ENCODE measurements around the gene CRADD. TPM values are rescaled to one million over a fixed set of nuclear protein-coding genes. Genes with fewer than 3 reads are reported as not detected.

CRADD gene
- total RNA-seq, 3 donors from 2014 or later, result 24.0 to 49.8 (median 44.2) TPM

DNA sequence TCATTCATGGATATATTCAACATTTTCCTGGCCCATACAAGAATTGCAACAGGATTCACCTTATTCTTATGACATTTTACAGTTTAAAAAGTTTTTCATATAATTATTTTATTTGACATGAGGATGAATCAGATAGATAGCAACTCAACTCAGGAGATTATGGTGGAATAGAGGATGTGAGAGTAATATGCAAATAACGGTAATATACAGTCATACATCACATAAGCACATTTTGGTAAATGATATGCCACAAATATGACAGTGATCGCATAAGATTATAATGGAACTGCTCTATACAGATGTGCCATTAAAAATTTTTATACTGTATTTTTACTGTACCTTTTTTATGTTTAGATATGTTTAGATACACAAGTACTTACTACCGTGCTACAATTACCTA lies 24.1 kb upstream of the CRADD start:
- Histone ChIP-seq H3K36me3 (no peaks in the 10 kb centered on the region), H3K27ac (no peak overlapping the region), H3K4me1 (no peaks in the 10 kb centered on the region), H3K4me3 (no peak overlapping the region), H3K9me3 (no peaks in the 10 kb centered on the region), H3K27me3 (no peaks in the 10 kb centered on the region)
- TF ChIP-seq CTCF (IDR thresholded peaks at IDR 0.05) (no peak), POLR2AphosphoS5 (IDR thresholded peaks at IDR 0.05) (no peak), POLR2A (IDR thresholded peaks at IDR 0.05) (no peak)
- no peak for DNase-seq (ENCODE audit: low spot score in 2 of 2)
- intact Hi-C loops (cut with DNase I; ENCODE audit: low total_unique reads), result no loop called here

DNA sequence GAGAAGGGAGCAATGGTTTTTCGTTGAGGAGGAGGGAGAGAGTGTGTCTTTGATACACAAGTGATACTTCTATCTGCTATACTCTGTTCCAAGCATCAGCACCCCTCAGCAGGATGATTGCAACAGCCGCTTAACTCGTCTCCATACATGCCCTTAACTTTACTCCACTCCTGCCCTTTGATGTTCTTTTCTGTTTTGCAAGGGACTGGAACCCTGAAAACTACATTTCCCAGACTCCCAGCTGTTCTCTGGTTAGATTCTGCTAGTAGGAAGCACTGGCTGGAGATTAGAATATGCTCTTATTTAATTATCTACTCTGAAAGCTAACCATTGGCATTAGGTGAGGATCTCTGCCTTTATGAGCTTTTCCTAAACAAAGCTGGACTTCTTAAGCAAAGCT lies 23.5 kb upstream of the CRADD start:
- Histone ChIP-seq H3K4me3 (no peak overlapping the region), H3K27me3 (no peaks in the 10 kb centered on the region), H3K9me3 (no peaks in the 10 kb centered on the region), H3K4me1 (no peaks in the 10 kb centered on the region), H3K27ac (no peak overlapping the region), H3K36me3 (no peaks in the 10 kb centered on the region)
- no peak for DNase-seq (ENCODE audit: low spot score in 2 of 2)
- TF ChIP-seq POLR2A (IDR thresholded peaks at IDR 0.05) (no peak), POLR2AphosphoS5 (IDR thresholded peaks at IDR 0.05) (no peak), CTCF (IDR thresholded peaks at IDR 0.05) (no peak)
- intact Hi-C loops (cut with DNase I; ENCODE audit: low total_unique reads), result no loop called here

DNA sequence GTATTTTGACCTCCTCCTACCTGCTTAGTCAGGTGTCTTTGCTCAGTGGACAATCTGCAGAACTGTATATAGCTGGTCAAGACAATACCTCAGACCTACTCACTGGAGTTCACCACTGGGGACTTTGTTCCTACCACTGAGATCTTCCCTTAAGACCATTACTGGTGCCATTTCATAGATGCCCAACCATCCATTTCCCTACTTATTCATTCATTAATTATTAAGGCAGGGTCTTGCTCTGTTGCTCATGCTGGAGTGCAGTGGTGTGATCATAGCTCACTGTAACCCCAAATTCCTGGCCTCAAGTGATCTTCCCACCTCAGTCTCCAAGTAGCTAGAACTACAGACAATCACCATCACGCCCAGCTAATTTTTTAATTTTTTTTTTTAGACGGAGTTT lies 22.8 kb upstream of the CRADD start:
- no peak overlapping the region for H3K4me3 ChIP-seq
- no peak for DNase-seq (ENCODE audit: low spot score in 2 of 2)
- intact Hi-C loops (cut with DNase I; ENCODE audit: low total_unique reads), result no loop called here
- no peaks in the 10 kb centered on the region for H3K36me3 ChIP-seq
- no peaks in the 10 kb centered on the region for H3K9me3 ChIP-seq
- H3K27me3 ChIP-seq, result no peaks in the 10 kb centered on the region
- TF ChIP-seq POLR2AphosphoS5 (IDR thresholded peaks at IDR 0.05) (no peak), CTCF (IDR thresholded peaks at IDR 0.05) (no peak), POLR2A (IDR thresholded peaks at IDR 0.05) (no peak)
- H3K27ac ChIP-seq, result no peak overlapping the region
- H3K4me1 ChIP-seq, result no peaks in the 10 kb centered on the region

DNA sequence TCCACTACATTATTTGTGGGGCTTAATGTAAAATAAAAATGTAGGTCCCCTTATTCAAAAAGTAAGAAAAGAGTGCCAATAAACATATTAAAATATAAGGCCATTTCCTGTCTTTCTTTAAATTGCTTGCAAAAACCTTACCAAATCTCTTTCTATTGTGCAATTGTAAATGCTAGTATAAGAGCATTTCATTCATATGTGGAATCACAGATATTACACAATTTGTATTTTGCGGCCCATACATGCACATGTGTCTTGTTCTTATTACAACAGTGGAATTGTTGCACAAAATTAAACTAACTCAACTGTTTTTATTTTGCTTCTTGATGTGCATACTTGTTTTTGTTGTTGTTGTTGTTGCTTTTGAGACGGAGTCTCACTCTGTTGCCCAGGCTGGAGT lies 20.1 kb upstream of the CRADD start:
- DNase-seq (ENCODE audit: low spot score in 2 of 2), result no peak
- H3K4me3 ChIP-seq, result no peak overlapping the region
- H3K27ac ChIP-seq, result no peak overlapping the region
- H3K9me3 ChIP-seq, result no peaks in the 10 kb centered on the region
- no peaks in the 10 kb centered on the region for H3K27me3 ChIP-seq
- H3K36me3 ChIP-seq, result no peaks in the 10 kb centered on the region
- intact Hi-C loops (cut with DNase I; ENCODE audit: low total_unique reads), result no loop called here
- H3K4me1 ChIP-seq, result no peaks in the 10 kb centered on the region
- TF ChIP-seq POLR2AphosphoS5 (IDR thresholded peaks at IDR 0.05), result no peak
- TF ChIP-seq POLR2A (IDR thresholded peaks at IDR 0.05), result no peak
- TF ChIP-seq CTCF (IDR thresholded peaks at IDR 0.05), result no peak

DNA sequence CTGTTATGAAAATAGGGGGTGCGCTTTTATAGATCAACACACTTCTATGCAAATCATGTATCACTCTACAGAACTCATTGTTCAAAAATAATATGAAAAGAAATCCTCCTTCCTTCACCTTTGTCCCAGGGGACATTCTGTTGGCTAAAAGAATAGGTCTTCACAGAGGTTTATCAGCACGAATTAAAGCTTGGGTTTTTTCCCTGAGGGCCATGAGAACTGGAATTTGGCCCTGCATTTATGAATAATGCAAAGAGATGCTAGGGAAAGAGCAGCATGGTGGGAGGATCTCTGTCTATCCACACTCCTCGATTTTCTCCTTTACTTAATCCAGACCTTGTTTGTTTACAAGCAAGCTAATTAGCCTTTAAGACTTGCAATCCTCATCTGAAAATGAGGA lies 16.2 kb upstream of the CRADD start:
- intact Hi-C loops (cut with DNase I; ENCODE audit: low total_unique reads), result no loop called here
- H3K4me3 ChIP-seq, result no peak overlapping the region
- DNase-seq (ENCODE audit: low spot score in 2 of 2), result no peak
- TF ChIP-seq POLR2A (IDR thresholded peaks at IDR 0.05), result no peak
- no peak for TF ChIP-seq POLR2AphosphoS5 (IDR thresholded peaks at IDR 0.05)
- TF ChIP-seq CTCF (IDR thresholded peaks at IDR 0.05), result no peak
- no peak overlapping the region for H3K27ac ChIP-seq
- no peaks in the 10 kb centered on the region for H3K4me1 ChIP-seq
- H3K36me3 ChIP-seq, result no peaks in the 10 kb centered on the region
- H3K9me3 ChIP-seq, result no peaks in the 10 kb centered on the region
- H3K27me3 ChIP-seq, result no peaks in the 10 kb centered on the region
